Measurements from ENCODE around the gene ALG3.

DNA sequence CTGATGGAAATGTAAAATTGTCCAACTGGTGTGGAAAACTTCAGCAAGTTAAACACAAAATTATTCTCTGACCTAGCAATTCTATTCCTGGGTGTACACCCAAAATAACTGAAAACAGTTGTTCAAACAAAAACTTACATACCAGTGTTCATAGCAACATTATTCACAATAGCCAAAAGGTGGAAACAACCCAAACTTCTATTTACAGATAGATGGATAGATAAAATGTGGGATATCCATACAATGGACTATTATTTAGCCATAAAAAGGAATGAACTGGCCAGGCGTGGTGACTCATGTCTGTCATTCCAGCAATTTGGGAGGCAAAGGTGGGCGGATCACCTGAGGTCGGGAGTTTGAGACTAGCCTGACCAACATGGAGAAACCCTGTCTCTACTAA, 26.2 kb downstream of the ALG3 start:
- TF ChIP-seq POLR2A (IDR thresholded peaks at IDR 0.05; ENCODE audit: low read depth, low read length) (no peak), TAF1 (IDR thresholded peaks at IDR 0.05; ENCODE audit: low read depth, low read length) (no peak), SPI1 (IDR thresholded peaks at IDR 0.05; ENCODE audit: low read depth, low read length) (no peak), POLR2AphosphoS5 (IDR thresholded peaks at IDR 0.05; ENCODE audit: low read depth, low read length) (no peak), POU2F2 (IDR thresholded peaks at IDR 0.05; ENCODE audit: low read depth, low read length) (no peak), PAX5 (IDR thresholded peaks at IDR 0.05; ENCODE audit: insufficient read depth, low read length, severe bottlenecking) (no peak)
